ENCODE measurements around the gene RBM47. TPM values are rescaled to one million over a fixed set of nuclear protein-coding genes. Genes with fewer than 3 reads are reported as not detected.

Gene RBM47
- total RNA-seq, 1 donor from 2014 or later: 61.1 TPM

DNA sequence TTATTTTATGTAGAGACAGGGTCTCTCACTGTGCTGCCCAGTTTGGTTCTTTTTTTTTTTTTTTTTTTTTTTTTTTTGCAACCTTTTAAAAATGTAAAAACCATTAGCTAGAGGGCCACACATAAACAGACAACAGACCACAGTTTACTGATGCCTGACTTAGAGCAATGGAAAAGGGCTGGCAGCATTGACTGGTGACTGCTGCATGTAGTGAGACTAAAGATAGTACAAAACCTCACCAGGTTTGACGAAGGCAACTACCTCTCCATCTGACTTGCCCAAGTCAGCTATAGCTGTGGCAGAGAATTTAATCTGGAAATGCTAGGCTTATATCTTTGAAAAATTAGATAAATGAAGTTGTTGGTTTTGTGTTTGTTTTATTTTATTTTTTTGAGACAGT lies 102.9 kb downstream of the RBM47 start:
- TF ChIP-seq POLR2A (IDR thresholded peaks at IDR 0.05) (no peak), POLR2AphosphoS5 (IDR thresholded peaks at IDR 0.05; ENCODE audit: insufficient read depth in 1 of 2, low read depth in 1 of 2) (no peak)
- Histone ChIP-seq H3K9me3 (no peaks in the 10 kb centered on the region), H3K27ac (peak overlapping the region; percentile 77), H3K4me3 (no peak overlapping the region), H3K4me1 (peaks cover 29% of the 10 kb centered on the region), H3K27me3 (no peaks in the 10 kb centered on the region), H3K36me3 (no peaks in the 10 kb centered on the region)
- DNase-seq (ENCODE audit: extremely low spot score in 2 of 2): no peak
- intact Hi-C loops (cut with DNase I): no loop called here

DNA sequence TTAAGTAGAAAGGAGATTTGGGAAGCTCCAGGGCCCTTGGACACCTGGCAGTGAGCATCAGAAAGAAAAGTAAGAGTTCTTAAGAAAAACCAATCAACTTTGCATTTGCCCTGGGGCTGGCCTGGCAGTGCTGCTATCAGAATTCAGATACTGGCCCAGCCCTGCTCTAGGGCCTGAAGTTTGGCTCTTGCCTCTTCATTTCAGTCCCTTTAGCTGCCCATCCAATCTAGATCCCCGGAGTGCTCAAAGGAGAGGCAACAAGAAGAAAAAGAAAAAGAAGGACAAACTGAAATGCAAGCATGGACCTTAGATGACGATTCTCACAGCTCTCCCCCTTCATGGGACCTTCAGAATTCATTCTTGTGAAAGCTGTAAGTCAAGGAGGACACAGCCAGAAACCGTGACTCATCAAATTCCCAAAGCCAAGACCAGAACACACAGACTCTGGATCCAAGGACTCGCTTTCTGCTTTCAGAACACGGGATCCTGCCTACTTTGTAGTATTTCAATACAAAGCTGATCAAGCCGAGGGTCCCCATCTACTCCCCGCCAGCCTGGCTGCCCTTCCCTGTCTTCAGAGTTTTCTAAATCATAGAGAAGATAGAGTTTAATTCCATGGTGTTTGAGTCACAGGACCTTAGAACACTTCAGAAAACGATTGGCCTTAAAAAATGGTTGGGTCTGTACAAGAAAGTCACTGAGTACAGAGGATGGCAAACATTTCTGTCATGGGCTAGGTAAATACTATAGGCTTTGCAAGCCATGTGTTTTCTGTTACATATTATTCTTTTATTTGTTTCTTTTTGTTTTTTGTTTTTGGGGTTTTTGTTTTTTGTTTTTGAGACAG lies 103.7 kb downstream of the RBM47 start:
- Histone ChIP-seq H3K4me1 (peaks cover 29% of the 10 kb centered on the region), H3K27ac (peak overlapping the region; percentile 77), H3K27me3 (no peaks in the 10 kb centered on the region), H3K4me3 (no peak overlapping the region), H3K36me3 (no peaks in the 10 kb centered on the region), H3K9me3 (no peaks in the 10 kb centered on the region)
- DNase-seq (ENCODE audit: extremely low spot score in 2 of 2): no peak
- intact Hi-C loops (cut with DNase I): no loop called here
- peak in 1 of 2 donors; percentile 37 for TF ChIP-seq POLR2AphosphoS5 (IDR thresholded peaks at IDR 0.05; ENCODE audit: insufficient read depth in 1 of 2, low read depth in 1 of 2)
- TF ChIP-seq, protein P1, sequence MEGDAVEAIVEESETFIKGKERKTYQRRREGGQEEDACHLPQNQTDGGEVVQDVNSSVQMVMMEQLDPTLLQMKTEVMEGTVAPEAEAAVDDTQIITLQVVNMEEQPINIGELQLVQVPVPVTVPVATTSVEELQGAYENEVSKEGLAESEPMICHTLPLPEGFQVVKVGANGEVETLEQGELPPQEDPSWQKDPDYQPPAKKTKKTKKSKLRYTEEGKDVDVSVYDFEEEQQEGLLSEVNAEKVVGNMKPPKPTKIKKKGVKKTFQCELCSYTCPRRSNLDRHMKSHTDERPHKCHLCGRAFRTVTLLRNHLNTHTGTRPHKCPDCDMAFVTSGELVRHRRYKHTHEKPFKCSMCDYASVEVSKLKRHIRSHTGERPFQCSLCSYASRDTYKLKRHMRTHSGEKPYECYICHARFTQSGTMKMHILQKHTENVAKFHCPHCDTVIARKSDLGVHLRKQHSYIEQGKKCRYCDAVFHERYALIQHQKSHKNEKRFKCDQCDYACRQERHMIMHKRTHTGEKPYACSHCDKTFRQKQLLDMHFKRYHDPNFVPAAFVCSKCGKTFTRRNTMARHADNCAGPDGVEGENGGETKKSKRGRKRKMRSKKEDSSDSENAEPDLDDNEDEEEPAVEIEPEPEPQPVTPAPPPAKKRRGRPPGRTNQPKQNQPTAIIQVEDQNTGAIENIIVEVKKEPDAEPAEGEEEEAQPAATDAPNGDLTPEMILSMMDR (IDR thresholded peaks at IDR 0.05): no peak

DNA sequence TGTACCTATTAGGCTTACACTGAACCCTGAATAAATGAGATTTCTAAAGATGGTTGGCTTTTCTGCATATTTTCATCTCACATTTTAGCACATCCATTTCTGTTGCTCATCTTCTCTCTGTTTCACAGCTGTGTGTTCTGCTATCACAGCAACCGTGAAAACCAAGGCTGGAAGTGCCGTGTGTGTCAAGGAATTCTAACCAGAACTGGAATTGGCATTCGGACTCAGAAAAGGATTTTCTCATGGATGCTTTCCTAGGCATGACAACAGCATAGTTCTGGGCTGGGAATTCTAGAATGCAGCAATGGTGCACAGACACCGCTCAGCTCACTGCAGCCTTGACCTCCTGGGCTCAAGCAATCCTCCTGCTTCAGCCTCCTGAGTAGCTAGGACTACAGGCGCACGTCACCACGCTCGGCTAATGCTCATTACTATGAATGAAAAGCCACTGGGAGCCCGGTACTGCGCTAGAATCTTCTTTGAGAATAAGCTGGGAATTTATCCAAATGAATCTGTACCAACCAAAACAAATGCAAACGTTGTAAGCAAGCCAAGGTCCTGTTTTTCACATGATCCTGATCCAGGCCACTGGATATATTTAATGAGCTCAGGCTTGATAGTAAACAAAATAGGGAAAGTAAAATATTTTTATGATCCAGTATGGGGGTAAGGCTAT lies 105.2 kb downstream of the RBM47 start:
- intact Hi-C loops (cut with DNase I): no loop called here
- H3K4me3 ChIP-seq: no peak overlapping the region
- DNase-seq (ENCODE audit: extremely low spot score in 2 of 2): no peak
- no peaks in the 10 kb centered on the region for H3K27me3 ChIP-seq
- peak overlapping the region; percentile 77 for H3K27ac ChIP-seq
- TF ChIP-seq POLR2A (IDR thresholded peaks at IDR 0.05): no peak
- TF ChIP-seq, protein P1 (IDR thresholded peaks at IDR 0.05): no peak
- TF ChIP-seq POLR2AphosphoS5 (IDR thresholded peaks at IDR 0.05; ENCODE audit: insufficient read depth in 1 of 2, low read depth in 1 of 2): no peak
- peaks cover 29% of the 10 kb centered on the region for H3K4me1 ChIP-seq
- H3K9me3 ChIP-seq: no peaks in the 10 kb centered on the region
- no peaks in the 10 kb centered on the region for H3K36me3 ChIP-seq

DNA sequence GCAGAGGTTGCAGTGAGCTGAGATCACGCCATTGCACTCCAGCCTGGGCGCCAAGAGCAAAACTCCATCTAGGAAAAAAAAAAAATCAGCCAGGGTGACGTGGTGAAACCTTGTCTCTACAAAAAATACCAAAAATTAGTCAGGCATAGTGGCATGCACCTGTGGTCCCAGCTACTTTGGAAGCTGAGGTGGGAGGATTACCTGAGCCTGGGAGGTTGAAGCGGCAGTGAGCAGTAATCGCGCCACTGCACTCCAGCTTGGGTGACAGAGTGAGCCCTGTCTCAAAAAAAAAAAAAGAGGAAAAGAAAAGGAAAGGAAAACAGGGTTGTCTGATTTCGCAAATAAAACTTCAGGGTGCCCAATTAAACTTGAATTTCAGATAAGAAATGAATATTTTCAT lies 106.1 kb downstream of the RBM47 start:
- Histone ChIP-seq H3K27me3 (no peaks in the 10 kb centered on the region), H3K4me3 (no peak overlapping the region), H3K36me3 (no peaks in the 10 kb centered on the region), H3K9me3 (no peaks in the 10 kb centered on the region), H3K27ac (no peak overlapping the region), H3K4me1 (peaks cover 29% of the 10 kb centered on the region)
- intact Hi-C loops (cut with DNase I): no loop called here
- DNase-seq (ENCODE audit: extremely low spot score in 2 of 2): no peak
- TF ChIP-seq, protein P1 (IDR thresholded peaks at IDR 0.05): no peak
- TF ChIP-seq POLR2AphosphoS5 (IDR thresholded peaks at IDR 0.05; ENCODE audit: insufficient read depth in 1 of 2, low read depth in 1 of 2) (no peak), POLR2A (IDR thresholded peaks at IDR 0.05) (no peak)

DNA sequence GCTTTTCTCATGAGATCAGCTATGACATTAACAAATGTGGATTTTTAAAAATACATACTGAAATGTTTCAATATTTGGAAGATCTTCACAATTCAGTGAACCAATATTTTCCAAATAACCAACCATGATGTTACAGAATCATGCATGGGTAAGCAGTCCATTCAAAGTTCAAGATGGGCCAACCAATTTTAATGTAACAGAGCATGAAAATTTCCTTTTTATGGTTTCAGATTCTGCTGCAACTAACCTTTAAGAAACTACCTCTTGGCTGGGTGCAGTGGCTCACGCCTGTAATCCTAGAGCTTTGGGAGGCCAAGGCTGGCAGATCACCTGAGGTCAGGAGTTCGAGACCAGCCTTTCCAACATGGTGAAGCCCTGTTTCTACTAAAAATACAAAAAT lies 107.7 kb downstream of the RBM47 start:
- no peak overlapping the region for H3K4me3 ChIP-seq
- H3K27me3 ChIP-seq: no peaks in the 10 kb centered on the region
- TF ChIP-seq POLR2AphosphoS5 (IDR thresholded peaks at IDR 0.05; ENCODE audit: insufficient read depth in 1 of 2, low read depth in 1 of 2) (no peak), POLR2A (IDR thresholded peaks at IDR 0.05) (no peak)
- TF ChIP-seq, protein P1 (IDR thresholded peaks at IDR 0.05): no peak
- intact Hi-C loops (cut with DNase I): no loop called here
- no peaks in the 10 kb centered on the region for H3K9me3 ChIP-seq
- DNase-seq (ENCODE audit: extremely low spot score in 2 of 2): no peak
- H3K4me1 ChIP-seq: peaks cover 28% of the 10 kb centered on the region
- H3K36me3 ChIP-seq: no peaks in the 10 kb centered on the region
- no peak overlapping the region for H3K27ac ChIP-seq

Data from vagina (tissue), 2 donors.